Measurements from ENCODE around the gene FAT4. TPM values are rescaled to one million over a fixed set of nuclear protein-coding genes. Genes with fewer than 3 reads are reported as not detected.

FAT4 gene
- total and polyA plus RNA-seq, 2 donors (not counting 1 experiment from before 2014, with no cell fraction given) = 0.02 TPM; not detected in 1

- Histone ChIP-seq H2AFZ (ENCODE audit: insufficient read depth, low read depth, low read length, poor library complexity, severe bottlenecking) (no peak overlapping the region), H3K4me3 (ENCODE audit: control extremely low read depth in 1 of 5, extremely low read depth in 1 of 5, insufficient read depth in 1 of 5, low read depth in 2 of 5, low read length in 4 of 5) (no peak overlapping the region), H3K4me1 (ENCODE audit: control insufficient read depth in 2 of 2, insufficient read depth in 2 of 2, low read length in 2 of 2) (peaks cover 38 to 40% of the 10 kb centered on the region in 2 donors), H3K9me3 (ENCODE audit: control extremely low read depth in 1 of 3, control insufficient read depth in 2 of 3, insufficient read depth in 1 of 3, low read length in 2 of 3) (peaks cover 0 to 20% (median 0%) of the 10 kb centered on the region in 3 donors), H3K36me3 (replicated peaks in 1 of 2; ENCODE audit: control extremely low read depth in 1 of 2, control insufficient read depth in 1 of 2, extremely low read depth in 1 of 2, insufficient read depth in 2 of 2, low read length in 1 of 2) (no peaks in the 10 kb centered on the region), H3K9ac (ENCODE audit: low read length) (no peak overlapping the region), H3K4me2 (replicated peaks; ENCODE audit: low read depth, low read length, poor library complexity, severe bottlenecking) (no peak overlapping the region), H3K27ac (ENCODE audit: low read length in 2 of 2) (no peak overlapping the region), H3K27me3 (replicated peaks in 1 of 4; ENCODE audit: control extremely low read depth in 1 of 4, control insufficient read depth in 3 of 4, insufficient read depth in 4 of 4, low read length in 3 of 4) (peaks cover 0 to 46% (median 35%) of the 10 kb centered on the region in 4 experiments), H4K20me1 (ENCODE audit: control insufficient read depth, insufficient read depth, low read length, poor library complexity, severe bottlenecking) (no peaks in the 10 kb centered on the region), H3K79me2 (ENCODE audit: control insufficient read depth, insufficient read depth, low read length) (no peaks in the 10 kb centered on the region)
- TF ChIP-seq CTCF (IDR thresholded peaks at IDR 0.05) (peak; percentile 67), EZH2 (IDR thresholded peaks at IDR 0.05; ENCODE audit: borderline replicate concordance, insufficient read depth, low read depth, low read length, poor library complexity, severe bottlenecking) (no peak)
- peaks cover 50% of the 10 kb centered on the region for H3K27me3 Mint-ChIP-seq
- H3K4me3 Mint-ChIP-seq = peak overlapping the region; percentile 54
- WGBS (ENCODE audit: insufficient coverage) = 8% methylated on average over 4 of the region's 7 CpGs
- ATAC-seq (ENCODE audit: low read depth) (no peak), DNase-seq (peak; percentile 51)
- POLR2A ChIA-PET = no interaction called here
- no peaks in the 10 kb centered on the region for H3K9me3 Mint-ChIP-seq (ENCODE audit: insufficient read depth)
- no peak overlapping the region for H3K27ac Mint-ChIP-seq
- intact Hi-C loops (cut with micrococcal nuclease) = no loop called here
- peaks cover 31% of the 10 kb centered on the region for H3K4me1 Mint-ChIP-seq
- CTCF ChIA-PET = interaction anchor here (0.7 kb wide), 1 partner anchor 576 kb away, joined by 5 read pairs; no protein-coding TSS in a partner anchor
These were observed 1.3 kb upstream of the FAT4 start for GRCh38 chr4:125313497-125313896.

GRCh38 chr4:125313989-125314667, 627 bp upstream of the FAT4 start:
- WGBS (ENCODE audit: insufficient coverage) = 25% methylated on average over 4 of the region's 7 CpGs
- H3K36me3 ChIP-seq (replicated peaks in 1 of 2; ENCODE audit: control extremely low read depth in 1 of 2, control insufficient read depth in 1 of 2, extremely low read depth in 1 of 2, insufficient read depth in 2 of 2, low read length in 1 of 2) = no peaks in the 10 kb centered on the region
- intact Hi-C loops (cut with micrococcal nuclease) = no loop called here
- CTCF ChIA-PET = interaction anchor here (1.5 kb wide), 1 partner anchor 9 kb away, joined by 4 read pairs; no protein-coding TSS in a partner anchor
- peak overlapping the region; percentile 90 for H3K4me3 Mint-ChIP-seq
- no peaks in the 10 kb centered on the region for H3K79me2 ChIP-seq (ENCODE audit: control insufficient read depth, insufficient read depth, low read length)
- peaks cover 38 to 40% of the 10 kb centered on the region in 2 donors for H3K4me1 ChIP-seq (ENCODE audit: control insufficient read depth in 2 of 2, insufficient read depth in 2 of 2, low read length in 2 of 2)
- H3K9ac ChIP-seq (ENCODE audit: low read length) = peak overlapping the region; percentile 68
- peaks cover 31% of the 10 kb centered on the region for H3K4me1 Mint-ChIP-seq
- peak overlapping the region; percentile 81 for H3K4me2 ChIP-seq (replicated peaks; ENCODE audit: low read depth, low read length, poor library complexity, severe bottlenecking)
- H3K27me3 ChIP-seq (replicated peaks in 1 of 4; ENCODE audit: control extremely low read depth in 1 of 4, control insufficient read depth in 3 of 4, insufficient read depth in 4 of 4, low read length in 3 of 4) = peaks cover 0 to 48% (median 39%) of the 10 kb centered on the region in 4 experiments
- peak overlapping the region in 2 of 5 experiments; percentile 59 to 64 for H3K4me3 ChIP-seq (ENCODE audit: control extremely low read depth in 1 of 5, extremely low read depth in 1 of 5, insufficient read depth in 1 of 5, low read depth in 2 of 5, low read length in 4 of 5)
- no peak overlapping the region for H3K27ac ChIP-seq (ENCODE audit: low read length in 2 of 2)
- TF ChIP-seq CTCF (IDR thresholded peaks at IDR 0.05) = no peak
- TF ChIP-seq EZH2 (IDR thresholded peaks at IDR 0.05; ENCODE audit: borderline replicate concordance, insufficient read depth, low read depth, low read length, poor library complexity, severe bottlenecking) = no peak
- no peaks in the 10 kb centered on the region for H4K20me1 ChIP-seq (ENCODE audit: control insufficient read depth, insufficient read depth, low read length, poor library complexity, severe bottlenecking)
- no peak for ATAC-seq (ENCODE audit: low read depth)
- H3K9me3 Mint-ChIP-seq (ENCODE audit: insufficient read depth) = no peaks in the 10 kb centered on the region
- POLR2A ChIA-PET = no interaction called here
- DNase-seq = peak; percentile 5
- H3K27me3 Mint-ChIP-seq = peaks cover 56% of the 10 kb centered on the region
- H3K9me3 ChIP-seq (ENCODE audit: control extremely low read depth in 1 of 3, control insufficient read depth in 2 of 3, insufficient read depth in 1 of 3, low read length in 2 of 3) = peaks cover 0 to 20% (median 0%) of the 10 kb centered on the region in 3 donors
- H2AFZ ChIP-seq (ENCODE audit: insufficient read depth, low read depth, low read length, poor library complexity, severe bottlenecking) = peak overlapping the region; percentile 89
- H3K27ac Mint-ChIP-seq = no peak overlapping the region

Measured in B cell (primary cell).